Stimulated activated CD4-positive, alpha-beta T cell treated with anti-CD3 and anti-CD28 coated beads, Interleukin-4, amount 100 ng/mL, for 1 hour (primary cell): ENCODE data around the gene SYT7.

Source experiments
- DNase-seq: peaks from one replicate; pipeline ENCODE4 v3.0.0-alpha.2; 2020

The SYT7 gene

DNA sequence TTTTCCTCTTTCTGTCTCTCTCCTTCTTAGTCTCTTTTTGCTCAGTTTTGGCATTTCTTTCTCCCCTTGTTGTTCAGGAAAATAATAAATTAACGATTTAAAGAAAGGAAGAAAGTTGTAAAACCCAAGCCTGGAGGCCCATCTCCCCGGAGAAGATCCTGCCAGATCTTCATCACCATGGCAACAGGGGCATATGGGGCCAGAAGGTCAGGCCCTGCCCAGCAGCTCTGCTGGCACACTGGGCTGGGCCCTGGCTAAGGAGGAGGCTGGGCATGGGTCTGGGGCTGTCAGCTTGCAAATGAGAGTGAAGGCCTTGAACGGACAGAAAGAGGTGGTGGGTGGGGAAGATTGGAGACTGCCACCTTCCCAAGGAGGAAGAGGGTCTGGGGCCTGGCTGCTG, 69.5 kb downstream of the SYT7 start:
- DNase-seq, result no peak

DNA sequence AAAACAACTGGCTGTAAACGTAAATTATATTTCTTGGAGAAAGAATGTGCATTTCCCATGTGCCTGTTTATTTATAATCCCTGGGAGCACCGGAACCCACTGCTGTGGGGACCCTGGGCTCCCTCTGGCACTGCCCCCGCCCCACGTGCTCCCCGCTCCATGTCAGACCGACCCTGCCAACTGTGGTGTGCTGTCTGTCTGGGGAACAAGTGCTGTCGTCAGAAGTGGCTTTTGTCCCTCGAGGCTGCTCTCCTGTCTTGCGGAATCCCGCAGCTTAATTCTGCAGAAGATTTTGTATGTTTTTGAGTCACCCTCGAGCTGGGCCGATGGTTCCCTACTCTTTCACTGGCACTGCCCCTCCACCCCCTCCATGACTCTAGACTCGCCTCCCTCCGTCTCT, 69.9 kb downstream of the SYT7 start:
- DNase-seq, result no peak

DNA sequence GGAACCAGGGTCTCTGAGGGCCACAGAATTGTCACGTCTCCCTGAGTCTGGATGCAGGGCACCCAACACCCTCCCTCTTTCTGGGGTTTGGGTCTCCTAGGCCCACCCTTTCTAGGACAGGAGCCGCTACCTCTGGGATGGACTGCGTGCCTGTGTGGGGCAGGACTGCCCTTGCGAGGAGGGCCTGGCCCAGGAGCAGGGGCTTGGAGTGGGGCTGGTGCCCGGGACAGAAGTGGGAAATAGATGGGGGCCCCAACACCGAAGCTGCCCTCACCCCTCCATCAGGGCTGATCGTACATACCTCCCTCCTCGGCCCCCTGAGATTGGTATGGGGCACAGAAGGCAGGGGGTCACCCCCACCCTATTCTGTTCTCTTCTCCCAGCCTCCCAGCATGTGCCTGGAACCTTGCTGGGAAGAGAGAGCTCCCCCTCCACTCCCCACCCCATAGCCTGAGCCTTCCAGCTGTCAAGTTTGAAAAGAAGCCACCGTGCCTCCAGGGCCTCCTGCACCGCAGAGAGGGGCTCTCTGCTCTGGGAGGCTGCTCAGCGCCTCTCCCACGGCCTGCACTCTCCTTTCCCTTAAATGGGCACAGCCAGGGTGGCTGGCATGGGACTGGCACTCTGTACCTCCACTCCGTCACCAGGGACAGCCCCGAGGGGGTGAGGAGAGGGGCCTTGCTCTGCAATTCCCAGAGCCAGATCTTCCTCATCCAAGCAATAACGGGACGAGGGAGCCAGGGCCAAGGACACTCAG, 70.5 kb downstream of the SYT7 start:
- DNase-seq, result no peak

- peak; percentile 66 for DNase-seq
These were observed 71.5 kb downstream of the SYT7 start for GRCh38 chr11:61509043-61510029.

DNA sequence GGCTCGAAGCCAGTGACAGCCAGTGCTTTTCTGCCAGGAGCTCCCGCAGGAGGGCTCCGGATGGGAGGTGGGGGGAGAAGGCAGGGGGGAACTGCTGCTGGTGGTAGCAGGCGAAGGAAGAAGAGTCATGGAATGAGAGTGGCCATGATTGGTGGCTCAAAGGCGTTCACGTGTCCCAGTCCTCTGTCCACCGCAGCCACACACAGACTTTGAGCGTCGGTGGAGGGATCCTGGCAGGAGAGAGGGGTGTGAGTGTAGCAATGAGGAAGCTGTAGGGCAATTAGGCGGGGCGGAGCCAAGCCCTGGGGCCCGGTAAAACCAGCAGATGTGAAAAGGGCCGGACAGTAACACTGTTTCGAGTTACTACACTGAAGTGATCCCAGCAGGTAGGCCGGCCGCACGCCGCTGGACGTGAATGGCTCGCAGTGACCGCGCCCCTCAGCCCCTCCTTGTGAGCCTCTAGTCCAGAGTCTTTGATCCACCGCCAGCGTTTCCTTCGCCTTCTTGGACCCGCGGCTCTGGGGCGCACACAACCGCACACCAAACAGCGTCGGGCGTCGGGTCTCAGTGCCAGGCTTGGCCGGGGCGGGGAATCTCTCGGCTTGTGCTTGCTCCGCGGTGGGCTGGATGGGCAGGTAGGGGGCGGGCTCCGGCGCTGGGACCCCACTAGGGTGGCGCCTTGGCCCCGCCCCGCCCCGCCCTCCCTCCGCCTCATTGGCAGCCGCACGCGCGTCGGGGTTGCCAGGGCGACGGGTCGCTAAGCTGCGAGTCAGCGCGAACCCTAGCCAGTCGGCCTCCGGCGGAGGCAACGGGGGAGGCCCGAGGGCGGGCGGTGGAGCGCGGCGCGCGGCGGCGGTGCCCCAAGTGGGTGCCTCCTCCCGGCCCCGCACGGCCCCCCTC, 72.7 kb downstream of the SYT7 start, which contains the start of gene LRRC10B:
LRRC10B (plus strand) TSS at position 788 of the 900 bp plus-strand sequence. CDS start 250 bp downstream, outside the sequence.
- DNase-seq, result peak; percentile 41

- DNase-seq, result no peak
These were observed 73.7 kb downstream of the SYT7 start for GRCh38 chr11:61507012-61507768.

GRCh38 chr11:61505640-61506155, 75.2 kb downstream of the SYT7 start:
- no peak for DNase-seq

- no peak for DNase-seq
These were observed 75.8 kb downstream of the SYT7 start for GRCh38 chr11:61505106-61505505.

DNA sequence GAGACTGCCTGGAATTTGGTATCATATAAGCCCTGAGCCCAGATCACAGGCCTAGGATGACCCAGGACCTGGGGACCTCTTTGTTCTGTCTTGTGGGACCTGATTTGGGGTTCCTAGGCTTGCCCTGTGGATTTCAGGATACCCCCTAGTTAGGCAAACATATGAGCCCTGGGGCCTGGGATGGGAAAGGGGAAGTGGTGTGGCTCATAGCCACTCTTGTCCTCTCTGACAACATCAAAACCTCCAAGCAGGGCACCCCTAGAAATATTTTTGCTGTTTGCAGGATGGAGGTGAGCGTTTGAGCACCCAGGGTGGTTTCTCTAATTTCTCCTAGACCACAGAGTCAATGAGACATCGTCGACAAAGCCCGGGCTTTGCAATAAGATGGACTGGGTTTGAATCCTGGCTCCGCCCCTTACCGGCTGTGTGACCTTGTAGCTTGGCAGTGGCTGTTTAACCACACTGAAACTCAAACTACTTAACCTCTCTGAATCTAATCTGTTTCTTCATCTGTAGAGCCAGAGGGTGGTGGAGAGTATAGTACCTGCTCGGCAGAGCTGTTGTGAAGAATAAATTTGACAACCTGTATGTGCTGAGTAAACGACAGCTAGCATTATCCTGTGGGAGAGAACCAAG, 77.6 kb downstream of the SYT7 start:
- no peak for DNase-seq

DNA sequence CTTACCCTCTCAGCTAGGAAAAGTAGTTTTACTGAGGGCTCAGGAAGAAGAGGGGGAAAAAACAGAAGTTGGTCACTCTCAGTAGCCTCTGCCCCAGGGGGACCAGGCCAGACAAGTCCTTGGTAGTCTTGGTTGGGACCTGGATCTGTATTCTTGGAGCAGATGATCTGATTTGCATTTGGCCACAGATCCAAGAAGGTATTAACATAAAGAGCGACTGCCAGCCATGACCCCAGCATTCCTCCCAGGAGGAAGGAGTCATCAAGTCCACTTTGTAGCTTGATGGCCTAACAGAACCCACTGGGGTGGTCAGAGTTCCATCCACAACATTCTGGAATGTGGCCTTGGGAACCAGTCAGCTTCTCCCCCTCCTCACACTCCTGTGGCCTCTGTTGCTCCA, 78.4 kb downstream of the SYT7 start:
- no peak for DNase-seq

DNA sequence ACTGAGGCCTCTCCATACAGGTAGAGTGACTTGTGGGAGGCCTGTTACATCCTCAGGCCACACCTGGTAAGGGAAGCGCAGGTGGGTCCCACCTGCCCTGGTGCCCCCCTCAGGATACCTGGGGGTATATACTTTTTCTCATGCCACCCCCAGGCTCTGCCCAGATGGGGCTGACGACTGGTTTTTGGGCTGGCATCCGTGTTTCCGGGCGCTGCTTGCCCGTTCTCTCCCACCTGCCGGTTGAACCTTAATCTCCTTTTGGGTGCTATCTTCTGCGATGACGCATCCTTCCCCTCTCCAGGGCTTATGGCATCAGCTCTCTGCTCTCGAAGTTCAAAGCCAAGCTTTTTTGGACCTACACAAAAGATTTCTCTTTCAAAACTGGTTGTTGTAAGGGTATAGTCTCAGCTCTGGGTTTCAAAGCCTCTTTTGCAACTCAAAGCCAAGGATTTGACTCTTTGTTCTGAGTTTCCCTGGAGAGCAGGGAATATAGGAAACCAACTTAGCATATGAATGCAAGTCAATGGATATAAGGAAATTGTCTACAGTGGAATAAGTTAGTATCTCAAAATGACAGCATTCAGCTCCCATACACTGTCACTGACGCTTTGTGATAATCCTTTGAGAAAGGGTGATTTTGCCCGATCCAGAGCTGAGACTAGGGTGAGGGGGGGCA, 80.9 kb downstream of the SYT7 start:
- DNase-seq, result no peak

- no peak for DNase-seq
These were observed 82.0 kb downstream of the SYT7 start for GRCh38 chr11:61498767-61499341.

DNA sequence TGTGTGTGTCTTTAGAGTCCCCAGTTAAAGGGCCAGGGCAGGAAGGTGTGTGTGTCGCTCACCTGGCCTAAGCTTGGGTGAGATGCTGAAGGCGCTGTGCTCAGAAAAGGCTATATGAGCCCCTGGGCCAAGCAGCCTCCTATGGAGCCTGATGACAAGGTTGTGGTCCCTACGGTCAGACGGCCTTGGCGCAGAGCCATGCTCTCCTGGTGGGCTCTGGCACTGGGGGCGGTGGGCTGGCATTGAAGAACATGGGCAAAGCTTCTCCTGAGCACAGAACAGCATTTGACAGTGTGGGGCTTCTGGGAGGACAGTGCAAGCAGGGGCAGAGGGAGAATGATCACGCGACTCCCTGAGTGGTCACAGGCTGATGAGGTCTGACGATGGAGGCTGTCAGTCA, 83.0 kb downstream of the SYT7 start:
- no peak for DNase-seq

DNA sequence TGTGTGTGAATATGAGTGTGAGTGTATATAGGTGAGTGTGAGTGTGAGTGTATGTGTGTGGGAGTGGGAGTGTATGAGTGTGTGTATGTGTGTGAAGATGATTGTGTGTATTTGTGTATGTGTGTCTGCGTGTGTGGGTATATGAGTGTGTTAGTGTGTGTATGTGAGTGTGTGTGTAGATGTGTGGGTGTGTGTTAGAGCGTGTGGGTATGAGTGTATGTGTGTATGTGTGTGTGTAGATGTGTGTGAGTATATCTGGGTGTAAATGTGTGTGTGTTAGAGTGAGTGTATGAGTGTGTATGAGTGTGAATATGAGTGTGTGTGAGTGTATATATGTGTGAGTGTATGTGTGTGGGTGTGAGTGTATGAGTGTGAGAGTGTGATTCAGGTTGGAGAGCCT, 83.4 kb downstream of the SYT7 start:
- DNase-seq, result no peak

- no peak for DNase-seq
These were observed 84.1 kb downstream of the SYT7 start for GRCh38 chr11:61496602-61497400.

GRCh38 chr11:61495801-61496601, 84.9 kb downstream of the SYT7 start:
- no peak for DNase-seq

DNA sequence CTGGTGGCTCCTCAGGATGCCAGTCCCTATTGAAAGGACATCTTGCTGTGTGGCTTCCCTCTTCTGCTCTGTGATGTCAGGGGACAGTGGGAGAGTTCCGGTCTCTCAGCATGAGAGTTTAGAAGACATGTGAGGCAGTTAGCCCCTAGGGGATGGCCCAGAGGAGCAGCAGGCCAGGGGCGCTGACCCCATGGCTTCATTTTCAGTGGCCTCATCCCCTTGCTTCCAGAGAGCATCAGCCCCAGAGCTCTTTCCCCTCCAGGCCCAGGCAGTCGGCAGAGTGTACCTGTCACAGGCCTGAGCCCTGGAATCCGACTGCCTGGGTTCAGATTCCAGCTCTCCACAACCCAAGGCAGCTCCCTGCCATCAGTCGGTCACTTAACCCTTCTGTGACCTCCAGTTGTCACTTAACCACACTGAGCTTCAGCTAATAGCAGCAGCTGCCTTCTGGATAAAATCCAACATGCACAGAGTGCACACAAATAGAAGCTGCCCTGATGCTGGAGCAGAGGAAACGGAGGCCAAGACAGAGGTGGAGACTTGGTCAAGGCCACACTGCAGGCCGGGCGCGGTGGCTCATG, 86.4 kb downstream of the SYT7 start:
- DNase-seq, result no peak

DNA sequence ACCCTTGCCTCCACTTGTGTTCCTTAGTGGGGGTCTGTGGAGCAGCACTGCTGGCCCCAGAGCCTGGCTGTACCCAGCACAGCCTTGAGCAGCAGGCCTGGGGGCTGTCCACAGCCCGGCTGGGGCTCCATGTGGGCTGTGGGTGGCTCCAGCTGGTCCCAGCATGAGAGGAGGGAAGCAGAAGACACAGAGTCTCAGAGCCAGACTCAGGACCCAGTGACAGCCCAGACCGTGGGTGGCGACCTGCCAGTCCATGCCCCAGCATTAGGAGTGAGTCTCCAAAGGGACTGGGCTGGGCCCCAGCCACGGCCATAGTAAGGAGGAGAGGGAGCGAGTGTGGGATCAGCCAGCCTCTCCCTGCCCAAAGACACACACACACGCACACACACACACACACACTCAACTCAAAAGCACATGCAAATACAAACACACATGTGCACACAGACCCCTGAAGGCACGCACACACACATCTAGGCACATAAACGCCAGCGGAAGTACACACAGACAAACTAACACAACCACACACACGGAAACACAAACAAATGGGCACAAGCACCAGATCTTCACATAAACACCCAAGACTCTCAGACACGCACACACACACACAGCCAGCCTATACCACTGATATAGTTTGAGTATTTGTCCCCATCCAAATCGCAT, 89.0 kb downstream of the SYT7 start:
- DNase-seq, result no peak
